ENCODE data around the gene IL4R. TPM values are rescaled to one million over a fixed set of nuclear protein-coding genes. Genes with fewer than 3 reads are reported as not detected.

IL4R gene
- total and polyA plus RNA-seq, 2 of the 8 experiments (the other 6 are each of a cell fraction or from before 2014, with no cell fraction given): 29.1 to 29.4 TPM

GRCh38 chr16:27355610-27356009, 41.8 kb downstream of the IL4R start (continued):
- TF ChIP-seq RBBP5 (IDR thresholded peaks at IDR 0.05; ENCODE audit: borderline replicate concordance, low read depth, low read length) (no peak), TEAD4 (IDR thresholded peaks at IDR 0.05; ENCODE audit: low read depth, low read length) (no peak), CBX8 (IDR thresholded peaks at IDR 0.05; ENCODE audit: borderline replicate concordance, low read depth, low read length) (no peak), POLR2A (IDR thresholded peaks at IDR 0.05; ENCODE audit: control extremely low read depth in 1 of 2, low read depth in 2 of 2, low read length in 2 of 2) (no peak), CTBP2 (IDR thresholded peaks at IDR 0.05; ENCODE audit: borderline replicate concordance, insufficient read depth, insufficient read length, low read length) (no peak), KDM1A (IDR thresholded peaks at IDR 0.05; ENCODE audit: borderline replicate concordance, low read length) (no peak), HDAC2 (IDR thresholded peaks at IDR 0.05; ENCODE audit: borderline replicate concordance in 1 of 2, low read depth in 2 of 2, low read length in 2 of 2) (no peak), TCF12 (IDR thresholded peaks at IDR 0.05; ENCODE audit: low read depth, low read length) (no peak), SIN3A (conservative IDR thresholded peaks at IDR 0.05 in 1 of 2, IDR thresholded peaks at IDR 0.05 in 1 of 2; ENCODE audit: low read depth in 1 of 2, low read length in 2 of 2) (no peak), CTCF (IDR thresholded peaks at IDR 0.05; ENCODE audit: control extremely low read depth in 1 of 3, insufficient read depth in 1 of 3, low read depth in 1 of 3, low read length in 3 of 3) (peak; percentile 68 to 74 (median 74)), FOSL1 (IDR thresholded peaks at IDR 0.05; ENCODE audit: insufficient read depth, low read depth, low read length) (no peak), SIRT6 (IDR thresholded peaks at IDR 0.05; ENCODE audit: low read length) (no peak), SUZ12 (IDR thresholded peaks at IDR 0.05; ENCODE audit: low read length) (no peak)

Measured in H1 (cell line).